Neural cell (in vitro differentiated cells): ENCODE measurements around the gene NLRC3.

Source experiments
- CTCF ChIP-seq: fragments of 450-650 bp; IDR thresholded peaks from 2 replicates; pipeline ENCODE4 v1.5.1; 2014; ENCODE audit warnings: antibody characterized with exemption, mild to moderate bottlenecking, moderate library complexity; ENCODE audit not compliant: poor library complexity, severe bottlenecking
- RAD21 ChIP-seq: fragments of 450-650 bp; conservative IDR thresholded peaks from 2 replicates; pipeline ENCODE4 v1.6.1; 2014; ENCODE audit warnings: antibody characterized with exemption, mild to moderate bottlenecking, moderate library complexity
- TAF1 ChIP-seq: IDR thresholded peaks from 2 replicates; pipeline ENCODE4 v1.6.1; 2012; ENCODE audit warnings: low read depth

GRCh38 chr16:3564889-3565141, 12.4 kb downstream of the NLRC3 start:
- TF ChIP-seq CTCF (no peak), RAD21 (no peak), TAF1 (no peak)
